Islet of Langerhans (tissue), 1 donor: Measurements from ENCODE around the gene ZBTB24.

Source experiments
- FAIRE-seq: peaks from one replicate; lab custom pipeline; 2011; peaks lifted over from hg19 to GRCh38; lab: Jason Lieb, UNC

Gene ZBTB24

DNA sequence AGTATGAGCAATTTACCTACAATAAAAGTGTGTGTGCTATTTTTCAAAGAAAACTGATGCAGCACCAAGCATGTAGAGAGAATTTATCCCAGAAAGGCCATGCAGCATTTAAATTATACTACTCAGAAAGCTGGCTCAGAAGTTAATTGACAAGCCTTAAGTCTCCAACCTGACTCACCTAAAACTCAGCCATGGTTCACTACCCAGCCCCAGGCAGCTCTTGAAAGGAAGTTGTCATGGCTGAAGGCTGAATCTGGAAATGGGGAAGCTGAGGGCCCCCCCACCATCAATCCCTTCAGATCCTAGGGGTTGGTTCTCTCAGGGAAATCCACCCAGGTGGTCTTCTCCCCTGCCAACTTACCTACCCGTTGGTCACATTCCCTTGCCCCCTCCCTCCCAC, 62.3 kb downstream of the ZBTB24 start:
- no peak for FAIRE-seq

DNA sequence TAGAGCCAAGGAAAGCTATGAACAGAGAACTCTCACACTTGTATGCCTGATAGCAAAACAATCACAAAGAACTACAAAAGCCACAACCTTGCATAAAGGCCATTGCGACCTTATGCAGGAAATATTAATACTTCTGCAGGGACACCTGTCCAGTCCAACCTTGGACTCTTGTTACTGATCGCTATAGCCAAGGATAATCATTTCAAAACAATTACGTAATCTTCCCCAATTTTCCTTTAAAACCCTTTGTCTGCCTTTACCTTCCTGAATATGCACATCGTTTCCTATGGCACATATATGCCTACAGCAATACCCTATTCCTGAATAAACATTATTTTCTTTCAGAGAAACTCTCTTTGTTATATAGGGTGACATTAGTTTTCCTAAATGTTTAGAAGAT, 65.4 kb downstream of the ZBTB24 start:
- FAIRE-seq: no peak
